IMR-90 (cell line): ENCODE data around the gene DAAM1. TPM values are rescaled to one million over a fixed set of nuclear protein-coding genes. Genes with fewer than 3 reads are reported as not detected.

ENCODE experiments used
- ATAC-seq: fragments of 200-7000 bp; cut with Tn5 transposase; 2 replicates; pipeline ENCODE4 v1.9.1; 2020; ENCODE audit warnings: low read depth, mild to moderate bottlenecking, moderate library complexity
- BruUV-seq: library from RNA; stranded (reverse); fragments of 400-500 nt; replicated peaks from 2 replicates; lab custom pipeline; 2021; lab: Mats Ljungman, UMichigan
- CTCF ChIA-PET: fragments of 300-600 bp; formaldehyde crosslinking; extraction: SDS; loops from one replicate; lab custom pipeline; 2021; ENCODE audit warnings: antibody characterized with exemption; lab: Yijun Ruan, JAX
- POLR2A ChIA-PET: fragments of 300-600 bp; sonication (Branson Sonifier 250); formaldehyde crosslinking; loops from one replicate; lab custom pipeline; 2022; ENCODE audit warnings: antibody characterized with exemption; ENCODE audit not compliant: unreplicated experiment; lab: Charles Lee
- DNase-seq: peaks from one replicate; pipeline ENCODE4 v3.0.0; 2013
- H2AFZ ChIP-seq: replicated peaks from 2 replicates; pipeline ENCODE3; 2013; ENCODE audit warnings: low read length, mild to moderate bottlenecking; ENCODE audit not compliant: poor library complexity
- H2AK5ac ChIP-seq: 2 replicates; pipeline ENCODE4 v1.6.1; 2013; ENCODE audit warnings: low read depth, low read length, inconsistent platforms
- H2AK9ac ChIP-seq: replicated peaks from 2 replicates; pipeline ENCODE3; 2013; ENCODE audit warnings: mild to moderate bottlenecking, low read depth, low read length, moderate library complexity; ENCODE audit not compliant: poor library complexity
- H2BK120ac ChIP-seq: 2 replicates; pipeline ENCODE4 v1.6.1; 2013; ENCODE audit warnings: low read depth, low read length, inconsistent platforms
- H2BK15ac ChIP-seq: 3 replicates; pipeline ENCODE4 v1.6.1; 2013; ENCODE audit warnings: low read depth, low read length, inconsistent platforms
- H2BK20ac ChIP-seq: 2 replicates; pipeline ENCODE4 v1.6.1; 2013; ENCODE audit warnings: low read depth, mild to moderate bottlenecking, inconsistent platforms, low read length, moderate library complexity
- H2BK5ac ChIP-seq: 2 replicates; pipeline ENCODE4 v1.6.1; 2013; ENCODE audit warnings: mild to moderate bottlenecking, low read depth, low read length, inconsistent platforms; ENCODE audit not compliant: poor library complexity, severe bottlenecking
- H3K14ac ChIP-seq: replicated peaks from 2 replicates; pipeline ENCODE4 v1.6.1; 2013; ENCODE audit warnings: low read depth, low read length, inconsistent platforms
- H3K18ac ChIP-seq: 2 replicates; pipeline ENCODE4 v1.6.1; 2013; ENCODE audit warnings: low read depth, low read length, control low read depth
- H3K23ac ChIP-seq: 2 replicates; pipeline ENCODE4 v1.6.1; 2013; ENCODE audit warnings: low read depth, low read length, inconsistent platforms
- H3K27ac ChIP-seq: 2 replicates; pipeline ENCODE4 v1.5.1; 2013; ENCODE audit warnings: mild to moderate bottlenecking, control low read depth, low read length; ENCODE audit not compliant: insufficient read depth
- H3K27me3 ChIP-seq: 2 replicates; pipeline ENCODE4 v1.6.1; 2013; ENCODE audit warnings: low read length; ENCODE audit not compliant: control insufficient read depth, insufficient read depth
- H3K36me3 ChIP-seq: 2 replicates; pipeline ENCODE4 v1.6.1; 2013; ENCODE audit warnings: low read length, mixed read lengths; ENCODE audit not compliant: control insufficient read depth, insufficient read depth
- H3K4ac ChIP-seq: 2 replicates; pipeline ENCODE4 v1.6.1; 2013; ENCODE audit warnings: low read depth, low read length, inconsistent platforms
- H3K4me1 ChIP-seq: 2 replicates; pipeline ENCODE4 v1.6.1; 2013; ENCODE audit warnings: low read length, mixed read lengths; ENCODE audit not compliant: control insufficient read depth, insufficient read depth
- H3K4me2 ChIP-seq: 2 replicates; pipeline ENCODE4 v1.6.1; 2013; ENCODE audit warnings: low read depth, mild to moderate bottlenecking, control low read depth, low read length, moderate library complexity
- H3K4me3 ChIP-seq: 2 replicates; pipeline ENCODE4 v1.5.1; 2013; ENCODE audit warnings: low read depth, mild to moderate bottlenecking, control low read depth, low read length, moderate library complexity; ENCODE audit not compliant: insufficient read depth
- H3K56ac ChIP-seq: 2 replicates; pipeline ENCODE4 v1.6.1; 2013; ENCODE audit warnings: low read length, inconsistent platforms; ENCODE audit not compliant: insufficient read depth; ENCODE audit errors: extremely low read depth
- H3K79me1 ChIP-seq, 2 experiments: 2 replicates each; pipeline ENCODE4 v1.6.1; 2013; ENCODE audit warnings: low read length in 2 of 2, inconsistent platforms in 1 of 2, low read depth in 1 of 2
- H3K9ac ChIP-seq: 2 replicates; pipeline ENCODE4 v1.6.1; 2013; ENCODE audit warnings: low read depth, low read length, control low read depth
- H3K9me1 ChIP-seq: 2 replicates; pipeline ENCODE4 v1.6.1; 2013; ENCODE audit warnings: low read length, inconsistent platforms; ENCODE audit not compliant: insufficient read depth
- H3K9me3 ChIP-seq: 2 replicates; pipeline ENCODE4 v1.6.1; 2013; ENCODE audit warnings: low read length; ENCODE audit not compliant: control insufficient read depth, insufficient read depth
- H4K20me1 ChIP-seq: 2 replicates; pipeline ENCODE4 v1.6.1; 2013; ENCODE audit warnings: low read length, inconsistent platforms; ENCODE audit not compliant: insufficient read depth
- H4K5ac ChIP-seq: 2 replicates; pipeline ENCODE4 v1.6.1; 2013; ENCODE audit warnings: mild to moderate bottlenecking, low read depth, low read length, control low read depth
- H4K8ac ChIP-seq, 2 experiments: 2 replicates each; pipeline ENCODE4 v1.6.1; 2013; ENCODE audit warnings: low read depth in 2 of 2, low read length in 2 of 2, control low read depth in 1 of 2, inconsistent platforms in 1 of 2
- H4K91ac ChIP-seq: 2 replicates; pipeline ENCODE4 v1.6.1; 2013; ENCODE audit warnings: low read depth, low read length, inconsistent platforms; ENCODE audit not compliant: insufficient read depth
- FOS ChIP-seq: fragments of 150-350 bp; IDR thresholded peaks from 2 replicates; pipeline ENCODE4 v1.6.1; 2016; ENCODE audit warnings: low read depth, low read length
- RCOR1 ChIP-seq: IDR thresholded peaks from 2 replicates; pipeline ENCODE4 v1.6.1; 2012; ENCODE audit warnings: mild to moderate bottlenecking, low read length, improper control_type of control experiment; ENCODE audit not compliant: insufficient replicate concordance
- SMC3 ChIP-seq: fragments of 150-350 bp; IDR thresholded peaks from 2 replicates; pipeline ENCODE4 v1.6.1; 2016; ENCODE audit warnings: low read depth, mild to moderate bottlenecking, antibody characterized with exemption, low read length, moderate library complexity
- WGBS, 2 experiments: methylation state at CpG; one replicate each; pipeline versions ENCODE4 v1.1.5 to v1.1.7; 2013; ENCODE audit warnings: missing lambda C conversion rate in 2 of 2; ENCODE audit not compliant: insufficient read length in 1 of 2; ENCODE audit errors: extremely low coverage in 2 of 2; 5-methylcytosine and 5-hydroxymethylcytosine counted together
- dilution Hi-C: fragments of 300-500 bp; cut with HindIII; formaldehyde crosslinking; loops from one replicate; pipeline ENCODE4 v1.14.3; 2018; ENCODE audit warnings: low sequenced_read_pairs; ENCODE audit not compliant: unreplicated experiment
- in situ Hi-C: fragments of 300-500 bp; cut with MboI; formaldehyde crosslinking; loops from 3 replicates; pipeline ENCODE4 v1.14.3; 2019; ENCODE audit warnings: low sequenced_read_pairs, inconsistent platforms, mixed read lengths
- intact Hi-C: fragments of 100-400 bp; cut with micrococcal nuclease; formaldehyde crosslinking; loops from 2 replicates; pipeline ENCODE4 v1.10.0; 2022
- polyA plus RNA-seq, 3 experiments: library from polyadenylated mRNA; depleted of rRNA; stranded (reverse); fragments of >200 nt; gene quantifications; 2 replicates each; pipeline ENCODE4 v1.2.3, GENCODE V29; 2012; ENCODE audit warnings: low replicate concordance in 1 of 3
- total RNA-seq: library from RNA; depleted of rRNA; stranded (reverse); fragments of >200 nt; gene quantifications from 2 replicates; pipeline ENCODE4 v1.2.3, GENCODE V29; 2012

Gene DAAM1
- total and polyA plus RNA-seq, 2 of the 4 experiments (the other 2 are of a cell fraction) = 4.8 to 5.4 TPM

DNA sequence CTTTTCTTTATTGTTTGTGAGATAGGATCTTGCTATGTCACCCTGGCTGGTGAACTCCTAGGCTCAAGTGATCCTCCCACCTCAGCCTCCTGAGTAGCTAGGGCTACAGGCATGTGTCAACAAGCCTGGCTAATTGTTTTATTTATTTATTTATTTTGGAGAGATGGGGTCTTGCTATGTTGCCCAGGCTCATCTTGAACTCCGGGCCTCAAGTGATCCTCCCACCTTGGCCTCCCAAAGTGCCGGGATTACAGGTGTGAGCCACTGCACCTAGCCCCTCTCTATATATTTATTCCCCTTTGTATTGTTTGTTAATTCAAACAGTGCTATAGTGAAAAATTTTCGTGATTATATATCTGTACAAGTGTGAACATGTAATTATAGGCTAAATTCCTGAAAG lies 123.3 kb downstream of the DAAM1 start:
- no TSS peak for BruUV-seq
- ChIA-PET CTCF (no interaction called here), POLR2A (no interaction called here)

More for the DNA sequence above, 123.3 kb downstream of the DAAM1 start:
- Histone ChIP-seq H2BK120ac (no peak overlapping the region), H3K9ac (no peak overlapping the region), H4K20me1 (no peaks in the 10 kb centered on the region), H3K4ac (no peak overlapping the region), H3K23ac (no peak overlapping the region), H3K9me1 (no peaks in the 10 kb centered on the region), H4K91ac (no peak overlapping the region), H3K36me3 (no peaks in the 10 kb centered on the region), H3K79me1 (no peaks in the 10 kb centered on the region; a peak in 1 of 4 replicates), H3K14ac (no peak overlapping the region), H2AK5ac (no peak overlapping the region), H2AK9ac (no peak overlapping the region), H2BK20ac (no peak overlapping the region), H4K5ac (no peak overlapping the region), H3K9me3 (no peaks in the 10 kb centered on the region), H2BK15ac (no peak overlapping the region), H3K56ac (no peak overlapping the region), H3K27me3 (no peaks in the 10 kb centered on the region), H3K4me1 (peaks cover 4% of the 10 kb centered on the region), H3K18ac (no peak overlapping the region), H3K27ac (no peak overlapping the region), H2BK5ac (no peak overlapping the region), H4K8ac (no peak overlapping the region), H3K4me3 (no peak overlapping the region), H3K4me2 (no peak overlapping the region), H2AFZ (no peak overlapping the region)
- WGBS, 2 experiments = no CpG with 5 or more reads among the region's 3 CpGs
- intact Hi-C loops = no loop called here
- DNase-seq (no peak), ATAC-seq (no peak)
- in situ Hi-C loops = no loop called here
- dilution Hi-C loops = no loop called here
- TF ChIP-seq RCOR1 = no peak
- no peak for TF ChIP-seq SMC3
- no peak for TF ChIP-seq FOS
